GM23338 (cell line): ENCODE measurements around the gene CRYGD. TPM values are rescaled to one million over a fixed set of nuclear protein-coding genes. Genes with fewer than 3 reads are reported as not detected.
A peak's percentile ranks its signal among the peaks of the same experiment; 100 is the strongest.

Experiments used
- ATAC-seq: fragments of 200-7000 bp; cut with Tn5 transposase; 3 replicates; pipeline ENCODE4 v1.9.1; 2020
- DNase-seq: peaks from one replicate; pipeline ENCODE4 v3.0.0-alpha.2; 2015; ENCODE audit warnings: low spot score
- H2AFZ ChIP-seq: fragments of 200-600 bp; sonication (generic); 2 replicates; pipeline ENCODE4 v1.8.0; 2016; ENCODE audit warnings: antibody characterized with exemption, mild to moderate bottlenecking, moderate library complexity
- H3F3A ChIP-seq: fragments of 200-600 bp; sonication (generic); replicated peaks from 2 replicates; pipeline ENCODE4 v1.8.0; 2017; ENCODE audit warnings: antibody characterized with exemption, mixed run types, low read depth
- H3K27ac ChIP-seq: fragments of 200-600 bp; sonication (generic); 2 replicates; pipeline ENCODE4 v1.6.1; 2016; ENCODE audit warnings: low read depth
- H3K27me3 ChIP-seq: fragments of 200-600 bp; sonication (generic); 2 replicates; pipeline ENCODE4 v1.8.0; 2016; ENCODE audit warnings: mild to moderate bottlenecking, mixed run types, moderate library complexity; ENCODE audit not compliant: insufficient read depth
- H3K36me3 ChIP-seq: fragments of 200-600 bp; sonication (generic); 2 replicates; pipeline ENCODE4 v1.8.0; 2016; ENCODE audit warnings: mild to moderate bottlenecking; ENCODE audit not compliant: insufficient read depth
- H3K4me1 ChIP-seq: fragments of 200-600 bp; sonication (generic); 2 replicates; pipeline ENCODE4 v1.8.0; 2016; ENCODE audit warnings: mild to moderate bottlenecking, moderate library complexity; ENCODE audit not compliant: insufficient read depth
- H3K4me2 ChIP-seq: fragments of 200-600 bp; sonication (generic); 2 replicates; pipeline ENCODE4 v1.7.1; 2017; ENCODE audit warnings: mixed run types
- H3K4me3 ChIP-seq: fragments of 200-600 bp; sonication (generic); 2 replicates; pipeline ENCODE4 v1.6.1; 2016; ENCODE audit warnings: mixed run types
- H3K79me2 ChIP-seq: fragments of 200-600 bp; sonication (generic); replicated peaks from 2 replicates; pipeline ENCODE4 v1.8.0; 2017; ENCODE audit warnings: mild to moderate bottlenecking; ENCODE audit not compliant: insufficient read depth
- H3K9me2 ChIP-seq: fragments of 200-600 bp; sonication (generic); 2 replicates; pipeline ENCODE4 v1.8.0; 2017; ENCODE audit not compliant: insufficient read depth
- H4K20me1 ChIP-seq: fragments of 200-600 bp; sonication (generic); replicated peaks from 2 replicates; pipeline ENCODE4 v1.8.0; 2017; ENCODE audit warnings: mild to moderate bottlenecking; ENCODE audit not compliant: insufficient read depth
- H3K27ac Mint-ChIP-seq: 2 replicates; pipeline ENCODE4 v1.8.0; 2020; ENCODE audit warnings: inconsistent platforms, mild to moderate bottlenecking, moderate library complexity, mixed read lengths
- H3K27me3 Mint-ChIP-seq: 3 replicates; pipeline ENCODE4 v1.8.0; 2022; ENCODE audit warnings: low read depth, mild to moderate bottlenecking, moderate library complexity, mixed read lengths, inconsistent platforms; ENCODE audit not compliant: insufficient read depth, poor library complexity
- H3K36me3 Mint-ChIP-seq: 3 replicates; pipeline ENCODE4 v1.8.0; 2021; ENCODE audit warnings: low read depth, mild to moderate bottlenecking, inconsistent platforms, moderate library complexity, mixed read lengths
- H3K4me1 Mint-ChIP-seq: 3 replicates; pipeline ENCODE4 v1.8.0; 2020; ENCODE audit warnings: mild to moderate bottlenecking, inconsistent platforms, mixed read lengths
- H3K4me3 Mint-ChIP-seq: 3 replicates; pipeline ENCODE4 v1.8.0; 2021; ENCODE audit warnings: moderate library complexity, mild to moderate bottlenecking, inconsistent platforms, mixed read lengths
- H3K9me3 Mint-ChIP-seq: 3 replicates; pipeline ENCODE4 v1.8.0; 2020; ENCODE audit warnings: moderate library complexity, mild to moderate bottlenecking, inconsistent platforms, mixed read lengths
- CREB1 ChIP-seq: fragments of 250-450 bp; sonication (Bioruptor Pico); IDR thresholded peaks from 2 replicates; pipeline ENCODE4 v1.5.0; 2020; ENCODE audit warnings: low read depth, mild to moderate bottlenecking, moderate library complexity
- ETS1 ChIP-seq: IDR thresholded peaks from 2 replicates; pipeline ENCODE4 v1.6.1; 2016; ENCODE audit warnings: antibody characterized with exemption
- EZH2 ChIP-seq: fragments of 200-600 bp; sonication (generic); IDR thresholded peaks from one replicate; pipeline ENCODE4 v1.8.0; 2017; ENCODE audit warnings: antibody characterized with exemption, mild to moderate bottlenecking, low read depth; ENCODE audit not compliant: unreplicated experiment
- EZH2phosphoT487 ChIP-seq: fragments of 200-600 bp; sonication (generic); IDR thresholded peaks from one replicate; pipeline ENCODE4 v1.8.1; 2018; ENCODE audit warnings: antibody characterized with exemption; ENCODE audit not compliant: unreplicated experiment
- JUNB ChIP-seq: IDR thresholded peaks from one replicate; pipeline ENCODE4 v1.6.1; 2016; ENCODE audit warnings: antibody characterized with exemption; ENCODE audit not compliant: unreplicated experiment
- NANOG ChIP-seq: IDR thresholded peaks from 2 replicates; pipeline ENCODE4 v1.6.1; 2016; ENCODE audit warnings: antibody characterized with exemption, borderline replicate concordance
- POLR2AphosphoS5 ChIP-seq: IDR thresholded peaks from 2 replicates; pipeline ENCODE4 v1.6.1; 2016; ENCODE audit warnings: antibody characterized with exemption, low read depth
- REST ChIP-seq: IDR thresholded peaks from one replicate; pipeline ENCODE4 v1.6.1; 2018; ENCODE audit warnings: antibody characterized with exemption; ENCODE audit not compliant: unreplicated experiment
- STAT1 ChIP-seq: IDR thresholded peaks from one replicate; pipeline ENCODE4 v1.6.1; 2016; ENCODE audit warnings: antibody characterized with exemption; ENCODE audit not compliant: unreplicated experiment
- ZNF114 ChIP-seq: fragments of 250-450 bp; sonication (Bioruptor Pico); IDR thresholded peaks from 2 replicates; pipeline ENCODE4 v1.5.0; 2020; ENCODE audit warnings: mild to moderate bottlenecking, moderate library complexity
- ZNF331 ChIP-seq: fragments of 250-450 bp; sonication (Bioruptor Pico); IDR thresholded peaks from 2 replicates; pipeline ENCODE4 v1.5.0; 2020; ENCODE audit warnings: low read depth, mild to moderate bottlenecking, moderate library complexity
- ZNF462 ChIP-seq: fragments of 250-450 bp; sonication (Bioruptor Pico); IDR thresholded peaks from 2 replicates; pipeline ENCODE4 v1.5.0; 2020; ENCODE audit warnings: mild to moderate bottlenecking, moderate library complexity
- polyA plus RNA-seq: library from polyadenylated mRNA; unstranded; fragments of >200 nt; fragmentation: Nextera tagmentation; extraction: Ambion mirVana; gene quantifications from 2 replicates; pipeline ENCODE4 v1.2.1, GENCODE V29; 2016
- total RNA-seq: library from RNA; depleted of rRNA; stranded (reverse); fragments of >200 nt; shearing (Covaris generic); gene quantifications from 2 replicates; pipeline ENCODE4 v1.2.3, GENCODE V29; 2014
- TF ChIP-seq, protein P1 (sequence below), 2 experiments: fragments of 200-600 bp in 1 of 2; sonication (generic) in 1 of 2; conservative IDR thresholded peaks; 2 replicates each; pipeline versions ENCODE4 v1.5.1 to v1.6.1; 2016 to 2017; ENCODE audit warnings: antibody characterized with exemption in 2 of 2, low read depth in 2 of 2, mild to moderate bottlenecking in 2 of 2, moderate library complexity in 1 of 2

The CRYGD gene
- total and polyA plus RNA-seq, 2 experiments from 2014 or later: 3.4 to 23.9 TPM

DNA sequence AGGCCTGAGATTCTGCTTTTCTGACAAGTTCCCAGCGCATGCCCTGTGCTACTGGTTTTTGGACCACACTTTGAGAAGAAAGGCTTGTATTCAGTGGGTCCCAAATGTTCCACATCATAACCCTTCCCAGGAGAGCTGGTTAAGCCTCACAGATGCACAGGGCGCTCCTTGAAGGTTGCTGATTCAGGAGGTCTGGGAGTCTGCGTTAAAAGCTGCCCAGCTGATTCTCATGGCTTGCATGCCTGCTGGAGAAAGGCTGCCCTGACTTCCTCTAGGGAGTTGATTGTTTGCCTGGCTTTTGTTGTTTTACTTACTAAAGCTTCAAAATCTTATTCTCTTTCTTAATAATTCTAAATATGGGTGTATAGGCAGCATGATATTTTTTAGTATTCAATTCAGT, 20.7 kb downstream of the CRYGD start:
- TF ChIP-seq EZH2phosphoT487 (no peak), POLR2AphosphoS5 (no peak), CREB1 (no peak), REST (no peak), ZNF114 (CRISPR knock-in tag) (no peak), EZH2 (no peak), NANOG (no peak), ETS1 (no peak), ZNF331 (CRISPR knock-in tag) (no peak), JUNB (no peak), ZNF462 (CRISPR knock-in tag) (no peak), STAT1 (no peak)
- TF ChIP-seq, protein P1, sequence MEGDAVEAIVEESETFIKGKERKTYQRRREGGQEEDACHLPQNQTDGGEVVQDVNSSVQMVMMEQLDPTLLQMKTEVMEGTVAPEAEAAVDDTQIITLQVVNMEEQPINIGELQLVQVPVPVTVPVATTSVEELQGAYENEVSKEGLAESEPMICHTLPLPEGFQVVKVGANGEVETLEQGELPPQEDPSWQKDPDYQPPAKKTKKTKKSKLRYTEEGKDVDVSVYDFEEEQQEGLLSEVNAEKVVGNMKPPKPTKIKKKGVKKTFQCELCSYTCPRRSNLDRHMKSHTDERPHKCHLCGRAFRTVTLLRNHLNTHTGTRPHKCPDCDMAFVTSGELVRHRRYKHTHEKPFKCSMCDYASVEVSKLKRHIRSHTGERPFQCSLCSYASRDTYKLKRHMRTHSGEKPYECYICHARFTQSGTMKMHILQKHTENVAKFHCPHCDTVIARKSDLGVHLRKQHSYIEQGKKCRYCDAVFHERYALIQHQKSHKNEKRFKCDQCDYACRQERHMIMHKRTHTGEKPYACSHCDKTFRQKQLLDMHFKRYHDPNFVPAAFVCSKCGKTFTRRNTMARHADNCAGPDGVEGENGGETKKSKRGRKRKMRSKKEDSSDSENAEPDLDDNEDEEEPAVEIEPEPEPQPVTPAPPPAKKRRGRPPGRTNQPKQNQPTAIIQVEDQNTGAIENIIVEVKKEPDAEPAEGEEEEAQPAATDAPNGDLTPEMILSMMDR (conservative IDR thresholded peaks at IDR 0.05; ENCODE audit: low read depth in 2 of 2): no peak
- H3K27ac ChIP-seq: no peak overlapping the region
- peak overlapping the region; percentile 84 for H2AFZ ChIP-seq
- peaks cover 38% of the 10 kb centered on the region for H3K4me1 Mint-ChIP-seq
- no peaks in the 10 kb centered on the region for H3F3A ChIP-seq
- peaks cover 5% of the 10 kb centered on the region; the same call in 2 of the 3 replicates for H3K9me3 Mint-ChIP-seq
- peaks cover 35% of the 10 kb centered on the region for H3K4me1 ChIP-seq
- peak; percentile 66 for ATAC-seq
- peaks cover 16% of the 10 kb centered on the region for H3K36me3 Mint-ChIP-seq
- H3K4me3 Mint-ChIP-seq: no peak overlapping the region
- peak; percentile 54 for DNase-seq
- no peak overlapping the region for H3K4me2 ChIP-seq
- H3K79me2 ChIP-seq: no peaks in the 10 kb centered on the region
- no peaks in the 10 kb centered on the region for H4K20me1 ChIP-seq
- 0 out of 2 replicates have a peak overlapping the region, but pooled peaks have one; percentile 58 for H3K27ac Mint-ChIP-seq
- H3K4me3 ChIP-seq: no peak overlapping the region
- no peaks in the 10 kb centered on the region; the same call in 1 of the 2 replicates for H3K36me3 ChIP-seq
- H3K27me3 ChIP-seq: no peaks in the 10 kb centered on the region
- H3K9me2 ChIP-seq: no peaks in the 10 kb centered on the region
- H3K27me3 Mint-ChIP-seq: peaks cover 1% of the 10 kb centered on the region
